B cell (primary cell): ENCODE data around the gene LPGAT1. TPM values are rescaled to one million over a fixed set of nuclear protein-coding genes. Genes with fewer than 3 reads are reported as not detected.

Experiments used
- ATAC-seq: fragments of 200-7000 bp; cut with Tn5 transposase; one replicate; pipeline ENCODE4 v1.10.0; 2021; ENCODE audit warnings: low read depth, mild to moderate bottlenecking, moderate number of reproducible peaks, moderate library complexity
- CTCF ChIA-PET: fragments of 350-600 bp; sonication (Branson Sonifier 250); formaldehyde crosslinking; loops from one replicate; lab custom pipeline; 2021; ENCODE audit warnings: antibody characterized with exemption, inconsistent platforms; lab: Charles Lee
- POLR2A ChIA-PET: fragments of 350-600 bp; sonication (Branson Sonifier 250); formaldehyde crosslinking; loops from one replicate; lab custom pipeline; 2021; ENCODE audit warnings: antibody characterized with exemption; lab: Charles Lee
- DNase-seq: peaks from one replicate; pipeline ENCODE4 v3.0.0; 2013
- H2AFZ ChIP-seq: 2 replicates; pipeline ENCODE4 v1.6.1; 2012; ENCODE audit warnings: mild to moderate bottlenecking, low read depth, low read length; ENCODE audit not compliant: insufficient read depth, poor library complexity, severe bottlenecking
- H3K27ac ChIP-seq, 2 donors: 1 replicate in 1 of 2; 2 replicates in 1 of 2; pipeline ENCODE4 v1.5.1; 2012 to 2013; ENCODE audit warnings: low read length in 2 of 2, mild to moderate bottlenecking in 2 of 2, moderate library complexity in 1 of 2
- H3K27me3 ChIP-seq, 4 experiments: fragments of 200-600 bp in 1 of 4; sonication (generic) in 1 of 4; replicated peaks in 1 of 4; 1 replicate in 2 of 4; 2 replicates in 2 of 4; pipeline versions ENCODE4 v1.6.1 to v1.7.0; 2013 to 2016; ENCODE audit warnings: low read length in 3 of 4, mild to moderate bottlenecking in 2 of 4, mixed read lengths in 1 of 4, moderate library complexity in 1 of 4; ENCODE audit not compliant: insufficient read depth in 4 of 4, control insufficient read depth in 3 of 4; ENCODE audit errors: control extremely low read depth in 1 of 4
- H3K36me3 ChIP-seq, 2 experiments: replicated peaks in 1 of 2; 1 replicate in 1 of 2; 2 replicates in 1 of 2; pipeline versions ENCODE4 v1.6.1 to v1.7.1; 2013; ENCODE audit warnings: low read length in 1 of 2; ENCODE audit not compliant: insufficient read depth in 2 of 2, control insufficient read depth in 1 of 2; ENCODE audit errors: control extremely low read depth in 1 of 2, extremely low read depth in 1 of 2
- H3K4me1 ChIP-seq, 2 donors: fragments of 200-600 bp in 1 of 2; sonication (generic) in 1 of 2; 1 replicate in 1 of 2; 2 replicates in 1 of 2; pipeline versions ENCODE4 v1.5.1 to v1.6.1; 2013 to 2017; ENCODE audit warnings: low read length in 2 of 2; ENCODE audit not compliant: control insufficient read depth in 2 of 2, insufficient read depth in 2 of 2
- H3K4me2 ChIP-seq: replicated peaks from 2 replicates; pipeline ENCODE3; 2012; ENCODE audit warnings: mild to moderate bottlenecking, low read depth, low read length; ENCODE audit not compliant: poor library complexity, severe bottlenecking
- H3K4me3 ChIP-seq, 5 experiments: fragments of 200-600 bp in 1 of 5; sonication (generic) in 1 of 5; 1 replicate in 3 of 5; 2 replicates in 2 of 5; pipeline versions ENCODE4 v1.5.1 to v1.7.0; 2011 to 2016; ENCODE audit warnings: low read length in 4 of 5, mild to moderate bottlenecking in 4 of 5, low read depth in 2 of 5, control low read depth in 1 of 5, moderate library complexity in 1 of 5; ENCODE audit not compliant: insufficient read depth in 1 of 5; ENCODE audit errors: control extremely low read depth in 1 of 5, extremely low read depth in 1 of 5
- H3K79me2 ChIP-seq: fragments of 200-600 bp; sonication (generic); one replicate; pipeline ENCODE4 v1.6.0; 2016; ENCODE audit warnings: low read length; ENCODE audit not compliant: control insufficient read depth, insufficient read depth
- H3K9ac ChIP-seq: fragments of 200-600 bp; sonication (generic); 2 replicates; pipeline ENCODE4 v1.6.1; 2017; ENCODE audit warnings: mild to moderate bottlenecking, low read length, moderate library complexity
- H3K9me3 ChIP-seq, 3 donors: one replicate each; pipeline versions ENCODE4 v1.6.1 to v1.7.1; 2013; ENCODE audit warnings: low read length in 2 of 3; ENCODE audit not compliant: control insufficient read depth in 2 of 3, insufficient read depth in 1 of 3; ENCODE audit errors: control extremely low read depth in 1 of 3
- H4K20me1 ChIP-seq: 2 replicates; pipeline ENCODE4 v1.6.0; 2012; ENCODE audit warnings: mild to moderate bottlenecking, low read length; ENCODE audit not compliant: insufficient read depth, control insufficient read depth, poor library complexity, severe bottlenecking
- H3K27ac Mint-ChIP-seq: one replicate; pipeline ENCODE4 v1.8.0; 2021; ENCODE audit warnings: mixed read lengths
- H3K27me3 Mint-ChIP-seq: one replicate; pipeline ENCODE4 v1.8.0; 2021; ENCODE audit warnings: mixed read lengths
- H3K4me1 Mint-ChIP-seq: one replicate; pipeline ENCODE4 v1.8.0; 2021; ENCODE audit warnings: mixed read lengths
- H3K4me3 Mint-ChIP-seq: one replicate; pipeline ENCODE4 v1.8.0; 2021; ENCODE audit warnings: mixed read lengths
- H3K9me3 Mint-ChIP-seq: one replicate; pipeline ENCODE4 v1.8.0; 2022; ENCODE audit warnings: mixed read lengths; ENCODE audit not compliant: insufficient read depth
- CTCF ChIP-seq: fragments of 200-600 bp; IDR thresholded peaks from one replicate; pipeline ENCODE4 v1.8.0; 2022; ENCODE audit warnings: antibody characterized with exemption, mild to moderate bottlenecking
- EZH2 ChIP-seq: IDR thresholded peaks from 2 replicates; pipeline ENCODE4 v1.6.1; 2012; ENCODE audit warnings: borderline replicate concordance, low read depth, mild to moderate bottlenecking, moderate library complexity, low read length; ENCODE audit not compliant: insufficient read depth, poor library complexity, severe bottlenecking
- WGBS: methylation state at CpG from one replicate; pipeline ENCODE4 v1.1.5; 2013; ENCODE audit warnings: missing lambda C conversion rate; ENCODE audit not compliant: insufficient coverage; 5-methylcytosine and 5-hydroxymethylcytosine counted together
- intact Hi-C: fragments of 100-400 bp; cut with micrococcal nuclease; formaldehyde crosslinking; loops from one replicate; pipeline ENCODE4 v1.10.0; 2022
- polyA minus RNA-seq: library from RNA; depleted of rRNA, polyadenylated mRNA; stranded (reverse); fragments of >200 nt; gene quantifications from 2 replicates; pipeline ENCODE4 v1.2.3, GENCODE V29; 2012
- polyA plus RNA-seq: library from polyadenylated mRNA; depleted of rRNA; stranded (reverse); fragments of >200 nt; gene quantifications from 2 replicates; pipeline ENCODE4 v1.2.3, GENCODE V29; 2012
- total RNA-seq, 2 donors: library from RNA; stranded (reverse); fragments of 120-200 nt in 1 of 2; gene quantifications; 1 replicate in 1 of 2; 2 replicates in 1 of 2; pipeline versions ENCODE4 v1.2.3 to v1.2.4, GENCODE V29; 2013 to 2022

Gene LPGAT1
- total RNA-seq: 60.1 and 63.8 TPM in 2 replicates
- 49.2 TPM for total RNA-seq (2013)
- polyA plus RNA-seq: 9.3 and 16.3 TPM in 2 replicates
- polyA minus RNA-seq: 76.6 and 86.9 TPM in 2 replicates

- Mint-ChIP-seq H3K4me1 (peaks cover 58% of the 10 kb centered on the region), H3K27ac (peak within 1 kb of the TSS; percentile 91), H3K27me3 (no peaks in the 10 kb centered on the region), H3K4me3 (peak within 1 kb of the TSS; percentile 94), H3K9me3 (no peaks in the 10 kb centered on the region)
- Histone ChIP-seq H3K36me3 (no peaks in the 10 kb centered on the region), H3K27ac (peak within 1 kb of the TSS; percentile 39 to 80), H3K9me3 (no peaks in the 10 kb centered on the region), H3K4me3 (peak within 1 kb of the TSS; percentile 48 to 85 (median 72)), H3K4me1 (peaks cover 44 to 49% of the 10 kb centered on the region in 2 donors), H3K79me2 (peaks cover 29% of the 10 kb centered on the region), H3K4me2 (peak within 1 kb of the TSS; percentile 96), H2AFZ (peak within 1 kb of the TSS; percentile 94), H4K20me1 (no peaks in the 10 kb centered on the region), H3K9ac (peak within 1 kb of the TSS; percentile 82), H3K27me3 (no peaks in the 10 kb centered on the region)
- intact Hi-C loops: loop anchor here (1.0 to 5.0 kb wide), 8 partner anchors 107 to 587 kb away; partner anchors contain the start of genes DTL, INTS7, PPP2R5A and SLC30A1
- ATAC-seq (peak; percentile 85), DNase-seq (peak; percentile 86)
- CTCF ChIA-PET: interaction anchor here (1.1 to 2.3 kb wide), 2 partner anchors 16 to 131 kb away, joined by 5 to 8 read pairs; no protein-coding TSS in a partner anchor
- TF ChIP-seq CTCF: peak; percentile 76
- no peak for TF ChIP-seq EZH2
- WGBS: under 1% methylated on average over 87 of the region's 88 CpGs
- POLR2A ChIA-PET: no interaction called here
Observed at GRCh38 chr1:211830328-211831142, at the start of gene LPGAT1. Gene LPGAT1, minus strand, starts transcription at chr1:211830763. Its CDS starts 1,467 bp downstream, at chr1:211829296.

- ChIA-PET CTCF (no interaction called here), POLR2A (interaction anchor here (0.6 kb wide), 1 partner anchor 60 kb away, joined by 4 read pairs; no protein-coding TSS in a partner anchor)
- Histone ChIP-seq H2AFZ (no peak overlapping the region), H3K9ac (no peak overlapping the region), H3K4me3 (no peak overlapping the region), H3K36me3 (no peaks in the 10 kb centered on the region), H3K4me1 (no peaks in the 10 kb centered on the region), H3K9me3 (no peaks in the 10 kb centered on the region), H3K4me2 (no peak overlapping the region), H3K27ac (no peak overlapping the region), H3K79me2 (no peaks in the 10 kb centered on the region), H4K20me1 (no peaks in the 10 kb centered on the region), H3K27me3 (no peaks in the 10 kb centered on the region)
- no peak for DNase-seq
- no peaks in the 10 kb centered on the region for H3K27me3 Mint-ChIP-seq
- no peaks in the 10 kb centered on the region for H3K4me1 Mint-ChIP-seq
- TF ChIP-seq CTCF: no peak
- no peak for TF ChIP-seq EZH2
- H3K4me3 Mint-ChIP-seq: no peak overlapping the region
- H3K27ac Mint-ChIP-seq: no peak overlapping the region
- peaks cover 8% of the 10 kb centered on the region for H3K9me3 Mint-ChIP-seq
- WGBS: no CpG with 5 or more reads among the region's 2 CpGs
- ATAC-seq: no peak
- intact Hi-C loops: no loop called here
Observed at GRCh38 chr1:211879475-211879874, 48.9 kb upstream of the LPGAT1 start.
